HG03045 (cell line): ENCODE data around the gene KAT8.
A peak's percentile ranks its signal among the peaks of the same experiment; 100 is the strongest.
"Not testable (repeated sequence)": the region's sequence is repeated elsewhere in the genome, so short reads cannot be mapped to it uniquely, and the experiment has no call there.

ENCODE experiments used
- ATAC-seq: cut with Tn5 transposase; IDR thresholded peaks from one replicate; pipeline ENCODE4 v1.9.1; 2021; ENCODE audit warnings: mild to moderate bottlenecking, moderate library complexity; ENCODE audit not compliant: unreplicated experiment

Gene KAT8

GRCh38 chr16:31083556-31083955 is 33.9 kb upstream of the KAT8 start:
- ATAC-seq, result no peak

GRCh38 chr16:31083981-31084380 is 33.5 kb upstream of the KAT8 start:
- ATAC-seq, result no peak

- ATAC-seq, result no peak
Observed at GRCh38 chr16:31084584-31085302, 32.7 kb upstream of the KAT8 start.

- ATAC-seq, result no peak
Observed at GRCh38 chr16:31085411-31085810, 32.1 kb upstream of the KAT8 start.

- no peak for ATAC-seq
Observed at GRCh38 chr16:31085873-31086628, 31.4 kb upstream of the KAT8 start.

GRCh38 chr16:31086629-31086906 is 30.9 kb upstream of the KAT8 start:
- ATAC-seq, result no peak

- ATAC-seq, result no peak
Observed at GRCh38 chr16:31087481-31087880, 30.0 kb upstream of the KAT8 start.

GRCh38 chr16:31087971-31088370 is 29.5 kb upstream of the KAT8 start:
- ATAC-seq, result no peak

GRCh38 chr16:31088459-31089183 is 28.8 kb upstream of the KAT8 start, which contains the start of gene PRSS53:
PRSS53 (minus strand) TSS chr16:31088943; CDS start chr16:31088809, 134 bp downstream.
- ATAC-seq, result no peak

- ATAC-seq, result no peak
Observed at GRCh38 chr16:31089199-31089598, 28.3 kb upstream of the KAT8 start.

GRCh38 chr16:31090540-31090939 is 26.9 kb upstream of the KAT8 start:
- ATAC-seq, result no peak

- ATAC-seq, result no peak
Observed at GRCh38 chr16:31092330-31092729, 25.1 kb upstream of the KAT8 start.

GRCh38 chr16:31093132-31093703 is 24.2 kb upstream of the KAT8 start:
- no peak for ATAC-seq

GRCh38 chr16:31094088-31094423 is 23.4 kb upstream of the KAT8 start:
- ATAC-seq, result no peak

- peak; percentile 80 for ATAC-seq
Observed at GRCh38 chr16:31094424-31095120, 22.9 kb upstream of the KAT8 start, which contains the start of gene VKORC1. VKORC1 (minus strand) TSS chr16:31094797; CDS start chr16:31094729, 68 bp downstream.

- ATAC-seq, result no peak
Observed at GRCh38 chr16:31099860-31100638, 17.4 kb upstream of the KAT8 start.

- ATAC-seq, result not testable (repeated sequence)
Observed at GRCh38 chr16:31100876-31101641, 16.4 kb upstream of the KAT8 start.

- no peak for ATAC-seq
Observed at GRCh38 chr16:31105677-31106213, 11.7 kb upstream of the KAT8 start.
